ENCODE results near the gene MAP1A. TPM values are rescaled to one million over a fixed set of nuclear protein-coding genes. Genes with fewer than 3 reads are reported as not detected.

Gene MAP1A
- 78.7 TPM for polyA plus RNA-seq (2013, experiment 1 of 2; ENCODE audit: insufficient read length)
- polyA plus RNA-seq (2013, experiment 2 of 2; ENCODE audit: insufficient read length), result 76.5 TPM

DNA sequence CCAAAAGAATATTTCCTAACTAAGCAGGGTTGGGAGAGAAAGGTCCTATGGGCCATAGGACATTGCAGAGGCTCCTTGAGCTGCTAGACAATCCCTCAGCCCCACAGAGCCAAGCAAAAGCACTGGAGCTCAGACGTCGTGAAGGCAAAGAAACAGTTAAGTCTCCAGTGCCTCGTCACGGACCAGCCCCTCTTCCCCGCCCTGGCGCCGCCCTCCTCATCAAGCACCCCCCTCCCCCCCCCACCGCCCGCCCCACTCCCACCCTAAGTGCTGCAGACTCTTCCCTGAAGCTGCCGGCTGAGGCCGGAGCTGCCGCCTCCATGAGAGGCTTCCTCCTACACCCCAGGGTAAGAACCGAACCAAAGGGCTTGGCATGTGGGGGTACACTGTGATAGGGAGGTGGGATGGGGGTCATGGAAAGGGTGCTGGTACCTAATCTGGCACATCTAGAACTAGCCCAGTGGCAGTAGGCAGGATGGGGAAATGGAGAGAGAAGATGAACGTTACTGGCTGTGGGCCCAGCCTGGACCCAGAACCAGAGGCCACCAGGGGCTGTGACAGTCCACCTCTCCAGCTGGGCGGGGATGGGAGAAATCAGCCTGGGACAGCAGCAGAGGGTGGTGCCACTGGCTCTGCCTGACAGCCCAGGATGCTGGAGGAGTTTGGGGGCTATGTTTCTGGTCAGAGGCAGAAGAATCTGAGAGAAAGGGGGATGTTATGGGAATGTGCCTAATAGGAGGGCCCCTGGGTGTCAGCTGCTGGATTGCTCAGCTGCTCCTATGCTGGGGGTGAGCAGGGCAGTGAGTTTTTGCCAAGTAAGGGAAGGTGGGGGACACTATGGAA lies at the start of gene MAP1A:
Gene MAP1A (plus strand): TSS at position 255 of the 843 bp plus-strand sequence. CDS start 3,866 bp downstream, outside the sequence.
- DNase-seq, result peak; percentile 80

DNA sequence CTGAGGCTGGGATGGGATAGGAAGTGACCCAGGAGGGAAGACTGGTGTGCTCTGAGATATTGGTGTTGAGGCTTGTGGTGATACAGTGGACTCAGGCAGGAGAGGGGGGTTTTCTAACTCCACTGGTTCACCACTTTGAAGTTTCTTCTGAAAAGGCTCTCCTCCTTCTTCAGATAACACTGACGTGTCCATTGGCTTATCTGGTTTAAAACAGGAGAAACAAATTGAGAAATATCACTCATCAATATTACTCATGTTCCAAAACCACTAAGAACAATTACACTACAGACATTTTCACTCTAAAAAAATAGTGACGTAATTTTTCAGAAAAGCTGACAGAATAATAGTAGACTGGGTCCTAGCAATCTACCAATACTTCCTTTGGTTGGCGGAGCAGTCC lies 47.5 kb upstream of the MAP1A start:
- peak; percentile 8 for DNase-seq

DNA sequence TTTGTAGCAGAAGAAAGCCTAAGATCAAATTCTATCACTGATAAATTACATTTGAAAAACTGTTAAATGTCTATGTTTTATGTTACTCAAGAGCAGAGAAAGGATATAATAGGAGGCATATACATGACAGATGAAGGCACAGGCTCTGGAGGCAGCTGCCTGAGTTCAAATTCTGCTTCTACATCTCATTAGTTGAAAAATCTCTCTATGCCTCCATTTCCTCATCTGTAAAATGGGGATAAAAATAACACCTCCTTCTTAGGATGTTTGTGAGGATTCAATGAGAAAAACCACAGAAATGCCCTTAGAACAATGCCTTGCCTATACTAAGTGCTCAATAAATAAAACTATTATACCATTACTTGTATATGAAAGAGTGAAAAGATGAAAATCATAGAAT lies 45.4 kb upstream of the MAP1A start:
- DNase-seq, result no peak

DNA sequence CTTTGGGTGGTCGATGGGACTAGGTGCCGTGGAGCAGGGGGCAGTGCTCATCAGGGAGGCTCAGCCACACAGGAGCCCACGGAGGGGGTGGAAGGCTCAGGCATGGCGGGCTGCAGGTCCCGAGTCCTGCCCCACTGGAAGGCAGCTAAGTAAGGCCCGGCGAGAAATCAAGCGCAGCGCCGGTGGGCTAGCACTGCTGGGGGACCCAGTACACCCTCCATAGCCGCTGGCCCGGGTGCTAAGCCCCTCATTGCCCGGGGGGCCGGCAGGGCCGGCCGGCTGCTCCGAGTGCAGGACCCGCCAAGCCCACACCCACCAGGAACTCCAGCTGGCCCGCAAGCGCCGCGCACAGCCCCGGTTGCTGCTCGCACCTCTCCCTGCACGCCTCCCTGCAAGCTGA lies 43.5 kb upstream of the MAP1A start:
- DNase-seq, result no peak

DNA sequence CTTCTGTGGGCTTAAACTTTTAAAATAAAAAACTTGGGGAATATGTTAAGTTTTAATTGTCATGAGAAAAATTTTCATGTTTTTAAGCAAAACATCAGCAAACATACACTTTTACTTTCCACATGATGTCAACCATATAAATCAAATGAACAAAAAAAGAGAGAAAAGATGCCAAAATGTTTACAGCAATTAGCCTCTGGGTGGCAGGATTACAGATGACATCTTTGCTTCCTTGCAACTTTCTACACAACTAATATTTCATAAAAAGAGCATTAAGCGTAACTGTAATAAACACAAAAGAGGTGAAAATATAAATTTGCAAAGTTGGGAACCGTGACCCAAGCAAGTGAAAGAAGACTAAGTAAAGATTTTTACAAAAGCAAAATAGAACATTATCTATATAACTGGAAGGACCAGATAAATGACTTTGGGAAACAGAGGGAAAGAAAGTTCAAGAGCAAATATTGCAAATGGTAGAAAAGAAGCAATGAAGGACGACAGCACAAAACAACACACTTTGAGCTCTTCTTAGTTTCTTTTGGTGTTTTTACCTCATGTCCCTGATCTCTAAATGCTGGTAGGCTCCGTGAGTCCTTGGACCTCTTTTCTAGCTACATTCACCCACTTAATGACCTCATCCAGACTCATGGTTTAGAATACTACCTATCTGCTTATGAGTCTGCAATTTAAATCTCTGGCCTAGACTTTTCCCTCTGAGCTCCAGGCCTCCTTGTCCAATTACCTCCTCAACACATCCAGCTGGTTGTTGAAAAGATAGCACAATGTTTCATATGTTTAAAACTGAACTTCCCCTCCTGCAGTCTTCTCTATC lies 33.9 kb upstream of the MAP1A start:
- peak; percentile 20 for DNase-seq

DNA sequence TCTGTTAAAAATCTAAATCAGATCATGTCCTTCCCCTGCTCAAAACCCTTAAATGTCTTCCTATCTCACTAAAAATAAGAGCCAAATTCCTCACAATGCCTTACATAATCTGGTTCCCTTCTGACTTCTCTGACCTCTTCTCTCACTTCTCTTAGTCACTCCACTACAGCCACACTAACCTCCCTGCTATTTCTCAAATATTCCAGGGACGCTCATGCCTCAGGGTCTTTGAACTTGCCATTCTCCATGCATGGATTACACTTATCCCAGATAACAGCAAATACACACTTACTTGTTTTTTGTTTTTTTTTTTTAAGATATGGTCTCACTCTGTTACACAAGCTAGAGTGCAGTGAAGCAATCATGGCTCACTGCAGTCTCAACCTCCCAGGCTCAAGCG lies 33.0 kb upstream of the MAP1A start:
- no peak for DNase-seq

DNA sequence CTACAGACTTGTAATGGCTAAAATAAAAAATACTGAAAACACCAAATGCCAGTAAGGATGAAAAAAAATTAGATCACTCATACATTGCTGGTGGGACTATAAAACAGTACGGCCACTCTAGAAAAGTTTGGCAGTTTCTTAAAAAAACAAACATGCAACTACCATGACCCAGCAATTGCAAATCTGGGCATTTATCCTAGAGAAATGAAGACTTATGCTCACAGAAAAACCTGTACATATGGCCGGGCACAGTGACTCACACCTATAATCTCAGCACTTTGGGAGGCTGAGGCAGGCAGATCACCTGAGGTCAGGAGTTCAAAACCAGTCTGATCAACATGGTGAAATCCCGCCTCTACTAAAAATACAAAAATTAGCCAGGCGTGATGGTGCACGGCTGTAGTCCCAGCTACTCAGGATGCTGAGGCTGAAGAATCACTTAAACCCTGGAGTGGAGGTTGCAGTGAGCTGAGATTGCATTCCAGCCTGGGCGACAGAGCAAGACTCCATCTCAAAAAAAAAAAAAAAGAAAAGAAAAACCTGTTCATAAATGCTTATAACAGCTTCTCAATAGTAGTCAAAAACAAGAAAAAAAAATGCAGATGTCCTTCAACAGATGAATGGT lies 30.0 kb upstream of the MAP1A start:
- no peak for DNase-seq

DNA sequence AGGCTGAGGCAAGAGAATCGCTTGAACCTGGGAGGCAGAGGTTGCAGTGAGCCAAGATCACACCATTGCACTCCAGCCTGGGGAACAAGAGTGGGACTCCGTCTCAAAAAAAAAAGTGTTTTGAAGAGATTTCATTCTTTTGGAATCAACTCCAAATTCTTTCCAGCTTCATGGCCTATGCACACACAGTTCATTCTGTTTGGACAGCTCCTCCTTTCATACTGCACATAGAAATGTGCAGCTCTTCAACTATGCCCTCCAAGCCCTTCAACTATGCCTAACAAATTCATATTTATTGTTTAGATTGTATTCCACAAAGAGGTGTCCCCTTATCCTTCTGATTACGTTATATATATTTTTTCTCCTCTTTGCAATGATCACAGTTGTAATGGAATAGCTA lies 28.6 kb upstream of the MAP1A start:
- DNase-seq, result no peak

DNA sequence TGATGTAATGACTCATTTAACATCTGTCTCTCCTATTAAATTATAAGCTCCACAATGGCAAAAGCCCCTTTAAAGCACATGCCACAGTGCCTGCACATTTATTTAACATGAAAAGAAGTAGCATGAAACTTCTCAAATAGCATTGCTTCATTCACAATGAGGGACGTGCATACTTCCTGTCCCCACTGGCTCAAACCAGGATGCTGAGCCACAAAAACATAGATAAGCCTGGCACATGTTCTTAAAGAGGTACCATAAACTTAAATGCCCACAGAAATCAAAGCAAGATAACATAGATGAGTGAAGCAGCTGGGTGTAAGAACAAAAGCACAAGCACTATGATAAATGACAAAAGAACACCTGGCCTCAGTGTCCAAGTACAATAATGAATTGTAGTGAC lies 28.2 kb upstream of the MAP1A start:
- DNase-seq, result no peak

DNA sequence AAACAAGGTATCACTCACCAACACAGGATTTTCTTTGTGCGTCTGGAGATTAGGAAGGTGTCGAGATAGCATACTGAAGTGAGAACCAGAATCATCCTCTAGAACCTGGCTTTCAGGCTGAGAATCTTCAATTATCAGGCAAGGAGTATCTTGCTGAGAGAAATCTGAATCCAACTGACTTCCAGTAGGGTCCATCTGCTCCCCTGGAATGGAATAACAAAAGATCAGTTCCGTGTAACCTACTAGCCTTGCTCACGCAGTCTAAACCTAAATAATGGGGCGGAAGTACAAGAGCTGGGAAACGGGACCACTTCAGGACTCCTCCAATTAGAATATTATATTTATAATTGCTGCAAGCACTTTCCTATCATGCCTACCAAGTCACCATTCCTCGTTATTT lies 25.1 kb upstream of the MAP1A start:
- DNase-seq, result no peak

DNA sequence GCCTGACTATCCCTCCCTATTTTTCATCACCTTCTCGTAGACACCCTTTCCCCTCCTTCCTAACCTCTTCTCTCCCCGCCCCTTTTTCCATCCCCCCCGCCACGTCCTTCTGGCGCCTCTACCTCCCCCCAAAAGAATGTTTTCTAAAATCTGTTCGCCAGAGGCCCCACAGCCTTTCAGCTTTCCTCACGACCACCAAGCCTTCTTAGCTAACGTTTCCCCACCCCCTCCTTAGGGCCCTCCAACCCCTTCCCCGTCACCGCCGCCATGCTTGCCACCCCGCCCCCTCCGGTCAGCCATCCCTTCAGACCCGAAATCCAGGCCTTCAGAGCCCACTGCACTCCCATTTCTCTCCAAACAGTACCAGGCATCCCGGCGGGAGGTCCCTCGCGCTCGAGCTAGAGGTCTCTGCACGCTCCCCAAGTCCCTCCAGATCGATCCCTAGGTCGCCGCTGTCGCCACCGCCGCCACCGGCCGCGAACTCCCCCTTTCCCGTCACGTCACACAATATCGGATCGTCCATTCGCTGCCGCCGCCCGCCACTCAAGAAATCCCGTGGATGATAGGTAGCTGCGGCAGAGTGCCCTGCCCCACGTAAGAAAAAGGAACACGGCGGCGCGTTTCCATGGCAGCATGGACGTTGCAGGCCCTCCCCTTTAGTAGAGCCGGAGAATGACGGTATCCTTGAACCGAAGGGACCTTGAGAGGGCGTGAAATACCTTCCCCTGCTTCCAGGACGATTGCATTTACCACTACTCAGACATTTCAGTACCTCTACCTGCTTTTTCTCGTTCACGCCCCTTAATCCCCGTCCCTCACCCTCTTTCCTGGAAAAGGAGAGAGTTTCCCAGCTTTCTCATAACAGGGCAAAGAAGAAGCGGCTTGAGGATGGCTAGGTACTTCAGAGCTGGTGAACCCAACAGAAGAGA lies 24.5 kb upstream of the MAP1A start, which contains the start of gene TP53BP1:
Gene TP53BP1 (minus strand): TSS at position 484 of the 929 bp plus-strand sequence. CDS start 113 bp downstream, at position 371.
- peak; percentile 97 for DNase-seq

DNA sequence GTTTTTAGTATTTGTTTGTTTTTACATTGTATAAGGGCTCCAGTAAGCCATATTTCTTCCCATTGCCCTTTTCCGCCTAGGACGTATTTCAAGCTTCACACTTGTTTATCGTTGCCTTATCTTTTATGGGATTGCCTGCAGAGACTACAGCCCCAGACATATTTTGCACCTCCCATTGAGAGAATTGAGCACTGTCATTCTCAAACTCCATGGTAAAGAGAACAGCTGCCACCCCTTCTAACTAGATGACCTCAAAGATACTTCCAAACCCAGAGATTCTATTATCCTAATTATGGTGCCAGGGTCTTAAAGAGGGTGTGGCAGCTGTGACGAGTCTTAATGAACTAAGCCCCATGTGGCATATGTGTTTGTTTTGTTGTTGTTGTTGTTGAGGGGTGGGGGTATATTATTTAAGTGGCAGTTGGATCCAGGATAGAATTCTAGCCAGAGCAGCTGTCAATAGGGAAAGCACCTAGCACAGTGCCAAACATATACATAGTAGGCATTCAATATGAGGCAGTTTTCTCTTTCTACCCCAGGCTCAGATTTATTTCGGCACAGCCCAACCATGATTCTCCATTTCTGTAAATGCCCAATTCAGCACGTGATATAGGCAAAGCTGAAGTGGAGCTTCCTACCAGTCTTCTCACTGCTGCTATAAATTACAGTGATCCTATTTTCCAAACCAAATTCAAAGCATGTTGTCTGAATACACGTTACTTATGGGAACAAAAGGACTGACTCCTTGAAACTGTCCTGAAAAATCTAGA lies 23.5 kb upstream of the MAP1A start:
- no peak for DNase-seq

DNA sequence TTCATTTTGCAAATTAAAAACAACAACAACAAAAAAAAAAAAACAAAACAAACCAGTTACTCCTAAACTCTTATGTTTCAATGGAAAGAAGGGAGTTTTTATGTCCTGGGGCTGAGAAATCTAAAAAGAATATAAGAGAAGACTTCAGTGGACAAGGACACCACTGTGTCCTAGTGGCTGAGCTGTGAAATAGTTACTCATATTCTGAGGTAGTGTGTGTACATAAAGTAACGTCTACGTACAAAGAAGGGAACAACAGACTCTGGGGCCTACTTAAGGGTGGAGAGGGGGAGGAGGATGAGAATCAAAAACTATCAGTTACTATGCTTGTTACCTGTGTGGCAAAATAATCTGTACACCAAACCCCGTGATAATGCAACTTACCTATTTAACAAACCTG lies 18.4 kb upstream of the MAP1A start:
- DNase-seq, result no peak

DNA sequence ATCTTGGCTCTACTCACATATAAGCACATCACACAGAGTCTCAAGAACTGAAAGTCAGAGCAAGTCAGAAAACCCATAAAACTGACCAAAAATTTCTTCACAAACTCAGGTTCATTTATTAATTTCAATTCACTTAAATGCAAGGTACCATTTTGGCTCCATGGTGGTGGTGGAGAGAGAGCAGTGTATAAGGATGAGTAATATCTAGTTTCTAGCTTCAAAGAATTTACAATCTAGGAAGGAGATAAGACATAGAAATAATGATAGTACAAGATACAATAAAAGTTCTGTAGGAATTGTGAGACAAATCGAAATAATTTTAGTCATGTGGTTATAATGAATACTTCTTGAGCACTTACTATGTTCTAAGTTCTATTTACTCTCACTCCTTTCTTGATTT lies 17.8 kb upstream of the MAP1A start:
- DNase-seq, result no peak

DNA sequence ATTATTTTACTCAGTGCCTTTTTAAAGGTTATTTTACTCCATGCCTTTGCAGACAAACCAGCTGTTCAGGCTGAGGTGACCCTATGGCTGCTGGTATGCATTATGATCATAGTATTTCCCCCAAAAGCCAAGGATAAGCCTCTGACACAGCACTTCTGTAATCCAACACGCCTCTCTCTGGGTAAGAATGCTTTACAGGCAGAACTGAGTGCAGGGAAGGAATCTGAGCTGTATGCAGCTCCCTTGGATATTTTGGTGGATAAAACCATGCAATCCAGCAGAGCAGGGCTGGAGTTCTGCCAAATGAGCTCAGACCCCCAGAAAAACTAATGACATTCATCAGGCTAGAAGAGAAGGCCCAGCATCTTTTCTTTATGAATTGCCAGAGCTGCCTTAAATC lies 11.7 kb upstream of the MAP1A start:
- DNase-seq, result peak; percentile 64

DNA sequence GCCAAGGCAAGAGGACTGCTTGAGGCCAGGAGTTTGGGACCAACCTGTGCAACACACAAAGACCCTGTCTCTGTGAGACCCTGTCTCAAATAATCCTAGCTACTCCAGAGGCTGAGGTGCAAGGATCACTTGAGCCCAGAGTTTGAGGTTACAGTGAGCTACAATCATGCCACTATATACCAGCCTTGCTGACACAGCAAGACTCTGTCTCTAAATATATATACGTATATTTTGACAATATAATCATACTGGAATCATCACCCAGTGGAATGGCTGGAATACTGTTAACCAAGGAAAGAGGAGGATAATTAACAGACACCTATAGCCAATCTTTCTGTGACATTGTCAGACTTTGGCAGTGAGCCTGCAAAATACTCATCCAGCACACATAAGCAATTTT lies 9.0 kb upstream of the MAP1A start:
- no peak for DNase-seq

DNA sequence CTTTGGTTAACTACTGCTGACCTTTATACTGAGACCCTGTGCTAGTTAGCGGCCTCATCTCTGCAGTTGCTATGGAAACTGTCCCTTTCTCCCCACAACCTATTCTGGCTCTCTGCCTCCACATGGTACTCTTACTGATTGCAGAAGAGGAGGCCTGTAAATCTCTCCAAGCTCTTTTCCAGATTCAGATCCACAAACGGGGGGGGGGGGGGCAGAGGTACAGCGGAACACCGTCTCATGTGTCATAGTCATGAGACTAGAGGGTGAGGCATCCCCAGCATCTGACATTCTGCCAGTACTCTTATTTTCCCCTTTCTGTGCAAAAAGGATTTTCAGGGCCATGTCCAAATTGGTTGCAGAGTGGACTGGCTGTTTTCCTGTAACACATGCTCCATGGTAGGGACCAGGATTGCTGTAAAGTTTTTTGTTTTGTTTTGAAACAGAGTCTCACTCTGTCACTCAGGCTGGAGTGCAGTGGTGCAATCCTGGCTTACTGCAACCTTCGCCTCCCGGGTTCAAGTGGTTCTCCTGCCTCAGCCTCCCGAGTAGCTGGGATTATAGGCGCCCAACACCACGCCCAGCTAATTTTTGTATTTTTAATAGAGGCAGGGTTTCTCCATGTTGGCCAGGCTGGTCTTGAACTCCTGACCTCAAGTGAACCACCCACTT lies 8.3 kb upstream of the MAP1A start:
- no peak for DNase-seq

DNA sequence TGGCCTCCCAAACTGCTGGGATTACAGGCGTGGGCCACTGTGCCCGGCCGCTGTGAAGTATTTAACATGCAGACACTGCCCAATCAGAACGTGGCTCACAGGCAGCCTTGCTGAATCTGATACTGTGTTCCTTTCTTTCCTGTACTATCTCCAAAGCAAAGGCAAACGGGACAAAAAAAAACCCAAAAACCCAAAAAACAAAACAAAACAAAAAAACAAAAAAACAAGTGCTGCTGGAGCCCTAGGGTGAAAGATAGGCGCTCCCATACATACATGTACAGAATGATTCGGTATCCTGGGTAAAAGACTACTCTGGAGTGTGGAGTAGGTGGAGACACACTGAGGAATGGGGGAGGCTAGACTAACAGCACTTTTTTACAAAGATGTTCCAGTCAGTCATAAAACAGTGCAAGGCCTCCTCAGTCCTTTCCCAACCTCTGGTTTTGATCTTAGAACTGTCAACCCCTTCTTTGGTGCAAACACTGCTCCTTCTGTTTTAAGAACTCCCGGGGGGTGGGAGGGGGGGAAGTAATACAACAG lies 7.7 kb upstream of the MAP1A start:
- no peak for DNase-seq

DNA sequence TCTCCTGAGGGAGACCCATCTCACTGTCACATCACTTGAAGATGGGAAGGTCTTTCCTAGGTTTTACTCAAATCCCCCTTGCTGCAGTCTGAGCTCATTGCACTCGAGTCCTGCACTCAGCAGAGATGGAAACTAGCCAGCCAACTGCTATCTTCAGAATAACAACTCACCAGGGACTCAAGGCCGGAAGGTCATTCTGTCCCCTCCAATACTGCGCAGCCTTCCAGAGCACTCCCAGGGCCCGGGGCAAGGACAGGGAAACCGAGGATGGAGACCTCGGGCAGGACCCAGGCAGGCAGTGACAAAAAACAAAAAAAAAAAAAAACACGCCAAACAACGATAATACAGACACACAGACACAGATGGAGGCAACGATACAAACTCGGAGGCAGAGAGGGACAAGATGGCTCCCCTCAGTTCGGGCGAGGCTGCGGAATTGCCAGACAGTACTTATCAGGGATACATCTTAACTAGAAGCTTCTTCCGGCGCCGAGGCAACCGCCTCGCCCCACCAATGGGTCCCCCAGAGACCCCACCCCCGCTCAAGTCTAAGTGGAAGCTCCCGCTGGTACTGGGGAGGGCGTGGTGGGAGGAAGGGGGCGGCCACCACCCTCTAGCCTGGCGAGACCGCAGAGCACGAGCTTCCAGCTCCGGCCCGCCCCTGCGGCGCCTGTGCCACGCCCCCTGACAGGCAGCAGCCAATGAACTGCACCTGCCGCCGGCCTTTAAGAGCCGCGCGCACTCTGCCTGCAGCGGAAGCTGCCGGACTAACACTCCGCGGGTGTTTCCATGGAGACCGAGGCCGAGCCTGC lies 7.0 kb upstream of the MAP1A start:
- DNase-seq, result peak; percentile 98

All from fibroblast of skin of back (primary cell).